Measurements from ENCODE around the gene AKAP6. TPM values are rescaled to one million over a fixed set of nuclear protein-coding genes. Genes with fewer than 3 reads are reported as not detected.

AKAP6 gene
- total RNA-seq, 1 donor from 2014 or later, result 600 TPM

- no peak for TF ChIP-seq CTCF (IDR thresholded peaks at IDR 0.05; ENCODE audit: partially characterized antibody, unreplicated experiment)
- Mint-ChIP-seq H3K36me3 (ENCODE audit: unreplicated experiment) (peaks cover 24% of the 10 kb centered on the region), H3K4me1 (ENCODE audit: low read depth, unreplicated experiment) (peaks cover 12% of the 10 kb centered on the region), H3K4me3 (ENCODE audit: unreplicated experiment) (no peak overlapping the region), H3K27ac (ENCODE audit: unreplicated experiment) (no peak overlapping the region), H3K27me3 (ENCODE audit: unreplicated experiment) (peaks cover 2% of the 10 kb centered on the region), H3K9me3 (ENCODE audit: unreplicated experiment) (peaks cover 27% of the 10 kb centered on the region)
- DNase-seq, result no peak
Measured at GRCh38 chr14:32826404-32827082, 497.4 kb downstream of the AKAP6 start.

- Mint-ChIP-seq H3K4me1 (ENCODE audit: low read depth, unreplicated experiment) (peaks cover 12% of the 10 kb centered on the region), H3K36me3 (ENCODE audit: unreplicated experiment) (peaks cover 20% of the 10 kb centered on the region), H3K9me3 (ENCODE audit: unreplicated experiment) (peaks cover 23% of the 10 kb centered on the region), H3K27ac (ENCODE audit: unreplicated experiment) (no peak overlapping the region), H3K27me3 (ENCODE audit: unreplicated experiment) (peaks cover 2% of the 10 kb centered on the region), H3K4me3 (ENCODE audit: unreplicated experiment) (no peak overlapping the region)
- no peak for DNase-seq
- TF ChIP-seq CTCF (IDR thresholded peaks at IDR 0.05; ENCODE audit: partially characterized antibody, unreplicated experiment), result no peak
Measured at GRCh38 chr14:32827514-32827913, 498.4 kb downstream of the AKAP6 start.

- Mint-ChIP-seq H3K27me3 (ENCODE audit: unreplicated experiment) (peaks cover 2% of the 10 kb centered on the region), H3K4me1 (ENCODE audit: low read depth, unreplicated experiment) (no peaks in the 10 kb centered on the region), H3K4me3 (ENCODE audit: unreplicated experiment) (no peak overlapping the region), H3K9me3 (ENCODE audit: unreplicated experiment) (peaks cover 22% of the 10 kb centered on the region), H3K27ac (ENCODE audit: unreplicated experiment) (no peak overlapping the region), H3K36me3 (ENCODE audit: unreplicated experiment) (no peaks in the 10 kb centered on the region)
- TF ChIP-seq CTCF (IDR thresholded peaks at IDR 0.05; ENCODE audit: partially characterized antibody, unreplicated experiment), result no peak
- DNase-seq, result no peak
Measured at GRCh38 chr14:32835924-32836323, 506.8 kb downstream of the AKAP6 start.

- Mint-ChIP-seq H3K4me3 (ENCODE audit: unreplicated experiment) (no peak overlapping the region), H3K27ac (ENCODE audit: unreplicated experiment) (no peak overlapping the region), H3K36me3 (ENCODE audit: unreplicated experiment) (no peaks in the 10 kb centered on the region), H3K9me3 (ENCODE audit: unreplicated experiment) (peaks cover 7% of the 10 kb centered on the region), H3K4me1 (ENCODE audit: low read depth, unreplicated experiment) (no peaks in the 10 kb centered on the region), H3K27me3 (ENCODE audit: unreplicated experiment) (no peaks in the 10 kb centered on the region)
- no peak for DNase-seq
- no peak for TF ChIP-seq CTCF (IDR thresholded peaks at IDR 0.05; ENCODE audit: partially characterized antibody, unreplicated experiment)
Measured at GRCh38 chr14:32841698-32842097, 512.6 kb downstream of the AKAP6 start.

GRCh38 chr14:32846821-32847365, 517.8 kb downstream of the AKAP6 start:
- no peaks in the 10 kb centered on the region for H3K4me1 Mint-ChIP-seq (ENCODE audit: low read depth, unreplicated experiment)
- H3K4me3 Mint-ChIP-seq (ENCODE audit: unreplicated experiment), result no peak overlapping the region
- H3K9me3 Mint-ChIP-seq (ENCODE audit: unreplicated experiment), result peaks cover 2% of the 10 kb centered on the region
- no peaks in the 10 kb centered on the region for H3K27me3 Mint-ChIP-seq (ENCODE audit: unreplicated experiment)
- TF ChIP-seq CTCF (IDR thresholded peaks at IDR 0.05; ENCODE audit: partially characterized antibody, unreplicated experiment), result no peak
- H3K36me3 Mint-ChIP-seq (ENCODE audit: unreplicated experiment), result no peaks in the 10 kb centered on the region
- DNase-seq, result no peak
- no peak overlapping the region for H3K27ac Mint-ChIP-seq (ENCODE audit: unreplicated experiment)

All from glutamatergic neuron (in vitro differentiated cells).